Liver (tissue), 9 donors: ENCODE results near the gene NKX3-2. TPM values are rescaled to one million over a fixed set of nuclear protein-coding genes. Genes with fewer than 3 reads are reported as not detected.

ENCODE experiments used
- DNase-seq: peaks from one replicate; pipeline ENCODE4 v3.0.0-alpha.2; 2017; ENCODE audit warnings: low spot score
- H3K27ac ChIP-seq, 2 donors: one replicate each; pipeline ENCODE4 v1.7.0; 2013; ENCODE audit warnings: inconsistent platforms in 2 of 2, low read length in 2 of 2, control low read depth in 1 of 2, low read depth in 1 of 2, mild to moderate bottlenecking in 1 of 2
- H3K27me3 ChIP-seq, 4 donors: one replicate each; pipeline versions ENCODE4 v1.6.1 to v1.7.0; 2013; ENCODE audit warnings: low read length in 3 of 4, inconsistent platforms in 1 of 4, mild to moderate bottlenecking in 1 of 4, moderate library complexity in 1 of 4; ENCODE audit not compliant: control insufficient read depth in 4 of 4, insufficient read depth in 4 of 4
- H3K36me3 ChIP-seq, 4 donors: one replicate each; pipeline versions ENCODE4 v1.6.1 to v1.7.0; 2013; ENCODE audit warnings: low read length in 3 of 4, mild to moderate bottlenecking in 3 of 4, low read depth in 1 of 4, moderate library complexity in 1 of 4; ENCODE audit not compliant: control insufficient read depth in 4 of 4, insufficient read depth in 3 of 4
- H3K4me1 ChIP-seq, 4 donors: one replicate each; pipeline versions ENCODE4 v1.6.1 to v1.7.0; 2013; ENCODE audit warnings: low read length in 3 of 4, mild to moderate bottlenecking in 3 of 4, moderate library complexity in 1 of 4; ENCODE audit not compliant: control insufficient read depth in 4 of 4, insufficient read depth in 4 of 4
- H3K4me3 ChIP-seq, 3 donors: one replicate each; pipeline versions ENCODE4 v1.6.1 to v1.7.0; 2013; ENCODE audit warnings: low read length in 3 of 3, control low read depth in 1 of 3, low read depth in 1 of 3, mild to moderate bottlenecking in 1 of 3
- H3K9ac ChIP-seq, 2 donors: one replicate each; pipeline ENCODE4 v1.7.0; 2013; ENCODE audit warnings: low read length in 2 of 2, mild to moderate bottlenecking in 2 of 2, moderate library complexity in 2 of 2, control low read depth in 1 of 2, low read depth in 1 of 2
- H3K9me3 ChIP-seq, 4 donors: one replicate each; pipeline versions ENCODE4 v1.6.1 to v1.7.0; 2013; ENCODE audit warnings: low read length in 3 of 4; ENCODE audit not compliant: control insufficient read depth in 4 of 4
- EGR1 ChIP-seq, 2 donors: IDR thresholded peaks; 2 replicates each; pipeline ENCODE4 v1.6.1; 2016 to 2018; ENCODE audit warnings: antibody characterized with exemption in 2 of 2, low read depth in 2 of 2
- FOXA1 ChIP-seq: IDR thresholded peaks from 2 replicates; pipeline ENCODE4 v1.6.1; 2016; ENCODE audit warnings: antibody characterized with exemption
- FOXA2 ChIP-seq: IDR thresholded peaks from 2 replicates; pipeline ENCODE4 v1.6.1; 2016; ENCODE audit warnings: antibody characterized with exemption
- GABPA ChIP-seq, 2 donors: IDR thresholded peaks in 1 of 2; conservative IDR thresholded peaks in 1 of 2; 2 replicates each; pipeline ENCODE4 v1.6.1; 2016; ENCODE audit warnings: antibody characterized with exemption in 2 of 2, mild to moderate bottlenecking in 1 of 2, moderate library complexity in 1 of 2
- HNF4G ChIP-seq: IDR thresholded peaks from 2 replicates; pipeline ENCODE4 v1.6.1; 2016; ENCODE audit warnings: antibody characterized with exemption
- JUND ChIP-seq, 2 donors: IDR thresholded peaks; 2 replicates each; pipeline ENCODE4 v1.6.1; 2016; ENCODE audit warnings: antibody characterized with exemption in 2 of 2
- NR2F2 ChIP-seq: IDR thresholded peaks from 2 replicates; pipeline ENCODE4 v1.6.1; 2016; ENCODE audit warnings: antibody characterized with exemption
- RAD21 ChIP-seq, 2 donors: IDR thresholded peaks; 2 replicates each; pipeline ENCODE4 v1.6.1; 2016; ENCODE audit warnings: antibody characterized with exemption in 2 of 2, mild to moderate bottlenecking in 2 of 2
- REST ChIP-seq: IDR thresholded peaks from 2 replicates; pipeline ENCODE4 v1.6.1; 2016; ENCODE audit warnings: antibody characterized with exemption, mild to moderate bottlenecking
- RXRA ChIP-seq, 2 donors: IDR thresholded peaks; 2 replicates each; pipeline ENCODE4 v1.6.1; 2017 to 2018; ENCODE audit warnings: antibody characterized with exemption in 2 of 2, mild to moderate bottlenecking in 1 of 2
- TAF1 ChIP-seq: conservative IDR thresholded peaks from 2 replicates; pipeline ENCODE4 v1.6.1; 2016; ENCODE audit warnings: antibody characterized with exemption, mild to moderate bottlenecking
- YY1 ChIP-seq: IDR thresholded peaks from 2 replicates; pipeline ENCODE4 v1.6.1; 2016; ENCODE audit warnings: antibody characterized with exemption, mild to moderate bottlenecking
- ZBTB33 ChIP-seq: IDR thresholded peaks from 2 replicates; pipeline ENCODE4 v1.6.1; 2016; ENCODE audit warnings: antibody characterized with exemption
- WGBS: extraction: QIAGEN DNeasy Blood & Tissue Kit; methylation state at CpG from one replicate; pipeline ENCODE4 v1.1.7; 2013; 5-methylcytosine and 5-hydroxymethylcytosine counted together
- polyA plus RNA-seq, 2 donors: library from polyadenylated mRNA; stranded (reverse) in 1 of 2; unstranded in 1 of 2; fragments of 200-250 nt in 1 of 2; fragments of >200 nt in 1 of 2; fragmentation: Nextera tagmentation in 1 of 2; extraction: Ambion mirVana in 1 of 2; gene quantifications; one replicate each; pipeline versions ENCODE4 v1.2.1 to v1.2.3, GENCODE V29; 2013 to 2015
- total RNA-seq, 2 donors: library from RNA; depleted of rRNA; stranded (reverse); fragments of >200 nt; gene quantifications; one replicate each; pipeline ENCODE4 v1.2.3, GENCODE V29; 2014
- TF ChIP-seq, protein P1 (sequence below): IDR thresholded peaks from 2 replicates; pipeline ENCODE4 v1.6.1; 2016; ENCODE audit warnings: antibody characterized with exemption
- donor health status: healthy.
- donor health status: healthy.
- donor health status: healthy.
- donor health status: healthy.
- donor health status: healthy.

NKX3-2 gene
- total and polyA plus RNA-seq, 4 donors, result not detected

- 96% methylated on average over 2 of the region's 2 CpGs for WGBS
- H3K36me3 ChIP-seq, result peaks cover 2 to 71% (median 65%) of the 10 kb centered on the region in 4 donors
- no peak overlapping the region for H3K9ac ChIP-seq
- H3K4me1 ChIP-seq, result no peaks in the 10 kb centered on the region
- no peak overlapping the region for H3K4me3 ChIP-seq
- H3K27me3 ChIP-seq, result no peaks in the 10 kb centered on the region
- H3K9me3 ChIP-seq, result no peaks in the 10 kb centered on the region
- H3K27ac ChIP-seq, result no peak overlapping the region
- TF ChIP-seq TAF1 (no peak), FOXA1 (no peak), REST (no peak), YY1 (no peak), FOXA2 (no peak), GABPA (IDR thresholded peaks at IDR 0.05 in 1 of 2, conservative IDR thresholded peaks at IDR 0.05 in 1 of 2) (no peak)
- DNase-seq, result no peak
Observed at GRCh38 chr4:13590766-13591165, 46.5 kb upstream of the NKX3-2 start.

- H3K4me3 ChIP-seq, result no peak overlapping the region
- no peak for DNase-seq
- TF ChIP-seq EGR1 (IDR thresholded peaks at IDR 0.05; ENCODE audit: low read depth in 2 of 2) (no peak), JUND (IDR thresholded peaks at IDR 0.05) (no peak), RXRA (IDR thresholded peaks at IDR 0.05) (no peak), YY1 (no peak), FOXA2 (no peak), REST (no peak), FOXA1 (no peak), HNF4G (no peak), TAF1 (no peak), GABPA (IDR thresholded peaks at IDR 0.05 in 1 of 2, conservative IDR thresholded peaks at IDR 0.05 in 1 of 2) (no peak), ZBTB33 (no peak), NR2F2 (no peak), RAD21 (IDR thresholded peaks at IDR 0.05) (no peak)
- TF ChIP-seq, protein P1, sequence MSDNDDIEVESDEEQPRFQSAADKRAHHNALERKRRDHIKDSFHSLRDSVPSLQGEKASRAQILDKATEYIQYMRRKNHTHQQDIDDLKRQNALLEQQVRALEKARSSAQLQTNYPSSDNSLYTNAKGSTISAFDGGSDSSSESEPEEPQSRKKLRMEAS, result no peak
- no peak overlapping the region for H3K27ac ChIP-seq
- peaks cover 4 to 76% (median 58%) of the 10 kb centered on the region in 4 donors for H3K36me3 ChIP-seq
- no peak overlapping the region for H3K9ac ChIP-seq
- H3K9me3 ChIP-seq, result no peaks in the 10 kb centered on the region
- H3K27me3 ChIP-seq, result no peaks in the 10 kb centered on the region
- no peaks in the 10 kb centered on the region for H3K4me1 ChIP-seq
Observed at GRCh38 chr4:13588954-13589353, 44.6 kb upstream of the NKX3-2 start.
